ENCODE data around the gene STIL. TPM values are rescaled to one million over a fixed set of nuclear protein-coding genes. Genes with fewer than 3 reads are reported as not detected.
"Not testable (repeated sequence)": the region's sequence is repeated elsewhere in the genome, so short reads cannot be mapped to it uniquely, and the experiment has no call there.

Gene STIL
- total RNA-seq, 1 donor from 2014 or later: 12.4 TPM

DNA sequence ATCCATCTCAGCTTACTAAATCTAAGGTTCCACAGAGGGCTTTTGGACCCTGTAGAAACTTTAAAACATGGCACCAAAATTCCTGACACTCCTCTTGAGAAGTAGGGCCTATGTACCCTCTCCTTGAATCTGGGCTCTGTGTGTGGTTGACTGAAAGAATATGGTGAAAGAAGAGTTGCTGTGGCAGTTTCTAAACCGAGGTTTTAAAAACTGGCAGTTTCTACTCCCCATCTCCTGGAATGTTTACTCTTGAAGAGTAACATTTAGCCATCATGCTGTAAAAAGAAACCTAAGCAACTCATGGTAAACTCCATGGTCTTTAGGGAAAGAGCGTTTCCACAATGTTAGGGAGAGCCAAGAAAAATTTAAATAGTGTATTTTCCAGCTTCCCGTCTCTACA lies 15.0 kb upstream of the STIL start:
- no peak for DNase-seq (ENCODE audit: low spot score in 2 of 2, unreplicated experiment in 2 of 2)
- H3K4me3 Mint-ChIP-seq: no peak overlapping the region
- no peak overlapping the region for H3K27ac Mint-ChIP-seq
- H3K4me1 Mint-ChIP-seq: peaks cover 3% of the 10 kb centered on the region
- no peaks in the 10 kb centered on the region for H3K36me3 Mint-ChIP-seq
- no peaks in the 10 kb centered on the region for H3K9me3 Mint-ChIP-seq
- H3K27me3 Mint-ChIP-seq (ENCODE audit: low read depth): no peaks in the 10 kb centered on the region
- TF ChIP-seq, protein P1, sequence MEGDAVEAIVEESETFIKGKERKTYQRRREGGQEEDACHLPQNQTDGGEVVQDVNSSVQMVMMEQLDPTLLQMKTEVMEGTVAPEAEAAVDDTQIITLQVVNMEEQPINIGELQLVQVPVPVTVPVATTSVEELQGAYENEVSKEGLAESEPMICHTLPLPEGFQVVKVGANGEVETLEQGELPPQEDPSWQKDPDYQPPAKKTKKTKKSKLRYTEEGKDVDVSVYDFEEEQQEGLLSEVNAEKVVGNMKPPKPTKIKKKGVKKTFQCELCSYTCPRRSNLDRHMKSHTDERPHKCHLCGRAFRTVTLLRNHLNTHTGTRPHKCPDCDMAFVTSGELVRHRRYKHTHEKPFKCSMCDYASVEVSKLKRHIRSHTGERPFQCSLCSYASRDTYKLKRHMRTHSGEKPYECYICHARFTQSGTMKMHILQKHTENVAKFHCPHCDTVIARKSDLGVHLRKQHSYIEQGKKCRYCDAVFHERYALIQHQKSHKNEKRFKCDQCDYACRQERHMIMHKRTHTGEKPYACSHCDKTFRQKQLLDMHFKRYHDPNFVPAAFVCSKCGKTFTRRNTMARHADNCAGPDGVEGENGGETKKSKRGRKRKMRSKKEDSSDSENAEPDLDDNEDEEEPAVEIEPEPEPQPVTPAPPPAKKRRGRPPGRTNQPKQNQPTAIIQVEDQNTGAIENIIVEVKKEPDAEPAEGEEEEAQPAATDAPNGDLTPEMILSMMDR (IDR thresholded peaks at IDR 0.05; ENCODE audit: unreplicated experiment): no peak

- Mint-ChIP-seq H3K27me3 (ENCODE audit: low read depth) (no peaks in the 10 kb centered on the region), H3K4me3 (no peak overlapping the region), H3K27ac (no peak overlapping the region), H3K9me3 (no peaks in the 10 kb centered on the region), H3K4me1 (no peaks in the 10 kb centered on the region), H3K36me3 (no peaks in the 10 kb centered on the region)
- TF ChIP-seq, protein P1 (IDR thresholded peaks at IDR 0.05; ENCODE audit: unreplicated experiment): no peak
- no peak for DNase-seq (ENCODE audit: low spot score in 2 of 2, unreplicated experiment in 2 of 2)
Measured at GRCh38 chr1:47326271-47326670, 12.3 kb upstream of the STIL start.

DNA sequence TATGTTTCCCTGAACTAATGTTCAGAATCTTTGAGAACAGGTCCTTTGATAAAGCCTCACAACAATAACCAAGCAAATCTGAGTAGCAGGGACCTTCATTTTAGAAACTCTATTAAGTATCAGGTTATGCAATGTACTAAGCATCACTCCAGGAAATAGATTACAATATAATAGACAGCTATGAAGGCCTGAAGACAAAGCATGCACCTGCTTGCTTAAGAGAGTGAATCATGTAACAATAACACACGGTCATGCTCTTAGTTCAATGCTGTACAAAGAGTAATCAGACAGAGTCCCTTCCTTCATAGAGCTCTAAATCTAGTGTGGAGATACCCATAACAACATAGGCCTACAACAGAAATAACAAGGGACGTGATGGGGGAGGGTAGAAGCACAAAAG lies 11.6 kb upstream of the STIL start:
- Mint-ChIP-seq H3K9me3 (no peaks in the 10 kb centered on the region), H3K4me1 (no peaks in the 10 kb centered on the region), H3K27ac (no peak overlapping the region), H3K27me3 (ENCODE audit: low read depth) (no peaks in the 10 kb centered on the region), H3K4me3 (no peak overlapping the region), H3K36me3 (no peaks in the 10 kb centered on the region)
- no peak for DNase-seq (ENCODE audit: low spot score in 2 of 2, unreplicated experiment in 2 of 2)
- TF ChIP-seq, protein P1 (IDR thresholded peaks at IDR 0.05; ENCODE audit: unreplicated experiment): no peak

DNA sequence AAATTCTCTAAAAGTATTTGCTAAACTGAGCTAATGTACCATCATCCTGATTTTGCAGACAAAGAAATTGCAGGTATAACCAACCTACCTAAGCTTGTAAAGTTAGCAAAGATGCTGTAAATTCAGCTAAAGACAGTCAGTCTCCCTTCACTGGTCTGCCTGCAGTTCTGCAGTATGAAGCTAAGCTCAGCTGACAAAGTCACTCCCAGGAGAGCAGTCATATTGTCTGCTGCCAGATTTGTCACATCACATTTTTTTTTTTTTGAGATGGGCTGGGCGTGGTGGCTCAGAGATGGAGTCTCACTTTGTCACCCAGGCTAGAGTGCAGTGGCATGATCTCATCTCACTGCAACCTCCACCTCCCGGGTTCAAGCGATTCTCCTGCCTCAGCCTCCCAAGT lies 10.7 kb upstream of the STIL start:
- Mint-ChIP-seq H3K4me3 (no peak overlapping the region), H3K27me3 (ENCODE audit: low read depth) (no peaks in the 10 kb centered on the region)

GRCh38 chr1:47323599-47324031 lies 9.7 kb upstream of the STIL start:
- H3K4me1 Mint-ChIP-seq: no peaks in the 10 kb centered on the region

More for the DNA sequence above, 10.7 kb upstream of the STIL start:
- DNase-seq (ENCODE audit: low spot score in 2 of 2, unreplicated experiment in 2 of 2): no peak
- Mint-ChIP-seq H3K9me3 (no peaks in the 10 kb centered on the region), H3K4me1 (no peaks in the 10 kb centered on the region), H3K36me3 (no peaks in the 10 kb centered on the region), H3K27ac (no peak overlapping the region)
- TF ChIP-seq, protein P1 (IDR thresholded peaks at IDR 0.05; ENCODE audit: unreplicated experiment): no peak

DNA sequence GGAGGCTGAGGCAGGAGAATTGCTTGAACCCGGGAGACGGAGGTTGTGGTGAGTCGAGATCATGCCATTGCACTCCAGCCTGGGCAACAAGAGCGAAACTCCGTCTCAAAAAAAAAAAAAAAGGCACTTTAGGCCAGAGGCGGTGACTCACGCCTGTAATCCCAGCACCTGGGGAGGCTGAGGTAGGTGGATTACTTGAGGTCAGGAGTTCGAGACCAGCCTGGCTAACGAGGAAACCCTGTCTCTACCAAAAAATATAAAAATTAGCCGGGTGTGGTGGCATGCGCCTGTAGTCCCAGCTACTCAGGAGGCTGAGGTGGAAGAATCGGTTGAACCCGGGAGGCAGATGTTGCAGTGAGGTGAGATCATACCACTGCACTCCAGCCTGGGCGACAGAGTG lies 6.0 kb upstream of the STIL start:
- H3K27me3 Mint-ChIP-seq (ENCODE audit: low read depth); H3K4me3 Mint-ChIP-seq; H3K4me1 Mint-ChIP-seq; H3K27ac Mint-ChIP-seq; H3K9me3 Mint-ChIP-seq; DNase-seq (ENCODE audit: low spot score in 2 of 2, unreplicated experiment in 2 of 2); H3K36me3 Mint-ChIP-seq: not testable (repeated sequence)

More at GRCh38 chr1:47323599-47324031, 9.7 kb upstream of the STIL start:
- no peaks in the 10 kb centered on the region for H3K36me3 Mint-ChIP-seq
- TF ChIP-seq, protein P1 (IDR thresholded peaks at IDR 0.05; ENCODE audit: unreplicated experiment): no peak
- H3K4me3 Mint-ChIP-seq: no peak overlapping the region
- H3K27me3 Mint-ChIP-seq (ENCODE audit: low read depth): no peaks in the 10 kb centered on the region
- H3K9me3 Mint-ChIP-seq: no peaks in the 10 kb centered on the region
- DNase-seq (ENCODE audit: low spot score in 2 of 2, unreplicated experiment in 2 of 2): no peak
- H3K27ac Mint-ChIP-seq: no peak overlapping the region

Measured in mesothelial cell of epicardium (in vitro differentiated cells).